ENCODE measurements around the gene IP6K3. TPM values are rescaled to one million over a fixed set of nuclear protein-coding genes. Genes with fewer than 3 reads are reported as not detected.

Gene IP6K3
- total RNA-seq, 2 donors from 2014 or later = 17.3 to 29.9 TPM

- peaks cover 0 to 91% of the 10 kb centered on the region in 2 donors for H3K4me1 ChIP-seq
- H3K36me3 ChIP-seq = peaks cover 46% of the 10 kb centered on the region
- H3K27ac ChIP-seq = peak overlapping the region; percentile 85 to 87
- H3K27me3 ChIP-seq = no peaks in the 10 kb centered on the region
- no peak overlapping the region for H3K4me3 ChIP-seq
- TF ChIP-seq, protein P1, sequence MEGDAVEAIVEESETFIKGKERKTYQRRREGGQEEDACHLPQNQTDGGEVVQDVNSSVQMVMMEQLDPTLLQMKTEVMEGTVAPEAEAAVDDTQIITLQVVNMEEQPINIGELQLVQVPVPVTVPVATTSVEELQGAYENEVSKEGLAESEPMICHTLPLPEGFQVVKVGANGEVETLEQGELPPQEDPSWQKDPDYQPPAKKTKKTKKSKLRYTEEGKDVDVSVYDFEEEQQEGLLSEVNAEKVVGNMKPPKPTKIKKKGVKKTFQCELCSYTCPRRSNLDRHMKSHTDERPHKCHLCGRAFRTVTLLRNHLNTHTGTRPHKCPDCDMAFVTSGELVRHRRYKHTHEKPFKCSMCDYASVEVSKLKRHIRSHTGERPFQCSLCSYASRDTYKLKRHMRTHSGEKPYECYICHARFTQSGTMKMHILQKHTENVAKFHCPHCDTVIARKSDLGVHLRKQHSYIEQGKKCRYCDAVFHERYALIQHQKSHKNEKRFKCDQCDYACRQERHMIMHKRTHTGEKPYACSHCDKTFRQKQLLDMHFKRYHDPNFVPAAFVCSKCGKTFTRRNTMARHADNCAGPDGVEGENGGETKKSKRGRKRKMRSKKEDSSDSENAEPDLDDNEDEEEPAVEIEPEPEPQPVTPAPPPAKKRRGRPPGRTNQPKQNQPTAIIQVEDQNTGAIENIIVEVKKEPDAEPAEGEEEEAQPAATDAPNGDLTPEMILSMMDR (IDR thresholded peaks at IDR 0.05) = no peak
- H3K9me3 ChIP-seq = no peaks in the 10 kb centered on the region
- DNase-seq (ENCODE audit: low spot score) = no peak
Observed at GRCh38 chr6:33694977-33695376, 51.7 kb downstream of the IP6K3 start.

DNA sequence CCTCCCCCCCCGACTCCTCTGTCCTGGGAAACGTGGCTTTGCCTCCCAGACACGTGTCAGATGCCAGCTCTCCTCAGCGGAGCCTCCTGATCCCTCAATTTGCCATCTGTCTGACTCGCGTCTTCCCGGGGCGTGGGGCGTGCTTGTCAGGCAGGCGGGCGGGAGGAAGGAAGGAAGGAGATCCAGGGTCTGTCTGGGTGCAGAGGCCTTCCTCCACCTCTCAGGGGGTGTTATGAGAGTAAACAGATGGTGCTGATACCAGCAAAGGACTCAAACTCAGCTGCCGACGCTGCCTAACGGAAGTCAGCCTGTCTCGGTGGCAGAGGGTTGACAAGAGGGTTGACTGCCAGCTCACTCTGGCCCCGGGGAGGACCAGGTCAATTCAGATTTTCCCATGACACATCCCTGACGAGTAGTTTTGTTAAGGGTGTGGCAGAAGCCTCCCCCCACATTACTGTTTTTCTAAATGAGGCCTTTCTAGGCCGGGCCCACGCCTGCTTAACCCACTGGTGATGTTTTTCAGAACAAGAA, 52.2 kb downstream of the IP6K3 start:
- DNase-seq (ENCODE audit: low spot score) = no peak
- peak overlapping the region; percentile 85 to 87 for H3K27ac ChIP-seq
- H3K36me3 ChIP-seq = peaks cover 46% of the 10 kb centered on the region
- no peaks in the 10 kb centered on the region for H3K27me3 ChIP-seq
- H3K4me1 ChIP-seq = peaks cover 0 to 88% of the 10 kb centered on the region in 2 donors
- H3K9me3 ChIP-seq = no peaks in the 10 kb centered on the region
- TF ChIP-seq, protein P1 (IDR thresholded peaks at IDR 0.05) = no peak
- no peak overlapping the region for H3K4me3 ChIP-seq

DNA sequence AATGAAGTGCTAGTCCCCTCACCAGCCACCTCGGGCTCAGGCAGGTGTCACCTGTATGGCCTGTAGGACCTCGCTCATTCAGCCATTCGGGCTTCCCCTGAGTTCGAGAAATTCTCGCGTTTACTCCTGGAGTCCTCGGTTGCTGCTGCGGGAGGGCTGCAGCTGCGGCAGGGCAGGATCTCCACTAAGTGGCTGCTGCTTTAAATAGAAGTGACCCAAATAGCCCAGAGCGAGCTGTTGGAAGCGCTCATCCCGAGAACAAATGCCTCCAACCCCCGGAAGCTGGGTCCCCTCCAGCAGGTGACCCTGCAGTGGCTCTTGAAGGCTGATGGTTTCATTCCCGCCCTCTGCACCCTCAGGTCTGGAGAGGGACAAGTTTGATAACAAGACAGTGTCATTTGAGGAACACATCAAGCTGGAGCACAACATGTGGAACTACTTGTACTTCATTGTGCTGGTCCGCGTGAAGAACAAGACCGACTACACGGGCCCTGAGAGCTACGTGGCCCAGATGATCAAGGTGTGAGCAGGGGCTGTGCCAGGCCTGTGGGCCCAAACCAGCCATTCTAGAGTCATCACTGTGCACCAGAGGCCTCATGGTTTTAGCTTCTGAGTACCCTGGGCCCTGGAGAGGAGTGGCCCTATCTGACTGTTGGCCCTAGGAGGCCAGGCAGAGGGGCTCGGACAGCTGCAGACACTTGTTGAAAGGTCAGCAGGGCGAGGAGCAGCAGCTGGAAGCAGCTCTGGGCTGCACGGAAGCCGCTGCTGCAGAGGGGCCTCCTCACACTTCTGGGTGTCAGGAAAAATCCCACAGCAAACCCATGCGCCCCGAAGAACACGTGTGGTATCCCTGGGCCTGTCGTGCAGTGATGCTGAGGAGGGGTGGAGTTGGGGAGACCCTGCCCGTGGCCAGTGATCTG, 53.3 kb downstream of the IP6K3 start:
- TF ChIP-seq, protein P1 (IDR thresholded peaks at IDR 0.05) = no peak
- no peak for DNase-seq (ENCODE audit: low spot score)
- Histone ChIP-seq H3K4me1 (peaks cover 0 to 78% of the 10 kb centered on the region in 2 donors), H3K27ac (peak overlapping the region; percentile 85 to 87), H3K9me3 (no peaks in the 10 kb centered on the region), H3K27me3 (no peaks in the 10 kb centered on the region), H3K36me3 (peaks cover 50% of the 10 kb centered on the region), H3K4me3 (no peak overlapping the region)

DNA sequence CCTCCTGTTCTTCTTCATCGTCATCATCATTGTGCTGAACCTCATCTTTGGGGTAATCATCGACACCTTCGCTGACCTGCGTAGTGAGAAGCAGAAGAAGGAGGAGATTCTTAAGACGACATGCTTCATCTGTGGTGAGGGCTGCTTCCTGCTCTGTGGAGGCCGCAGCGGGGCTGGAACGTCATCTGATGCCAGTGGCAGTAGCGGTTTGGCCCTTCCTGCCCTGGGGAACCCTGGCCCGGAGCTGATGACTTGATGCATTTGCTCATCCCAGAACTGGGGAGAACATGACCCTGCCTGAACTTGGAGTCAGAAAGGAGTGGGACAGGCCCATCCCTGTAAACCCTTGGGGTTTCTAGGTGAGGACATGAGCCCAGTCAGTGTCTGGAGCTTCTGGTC, 53.9 kb downstream of the IP6K3 start:
- Histone ChIP-seq H3K27me3 (no peaks in the 10 kb centered on the region), H3K27ac (peak overlapping the region; percentile 85 to 87), H3K4me3 (no peak overlapping the region), H3K36me3 (peaks cover 50% of the 10 kb centered on the region), H3K4me1 (peaks cover 0 to 76% of the 10 kb centered on the region in 2 donors), H3K9me3 (no peaks in the 10 kb centered on the region)
- TF ChIP-seq, protein P1 (IDR thresholded peaks at IDR 0.05) = no peak
- no peak for DNase-seq (ENCODE audit: low spot score)

GRCh38 chr6:33692078-33692759, 54.5 kb downstream of the IP6K3 start:
- Histone ChIP-seq H3K4me3 (no peak overlapping the region), H3K36me3 (peaks cover 46% of the 10 kb centered on the region), H3K27me3 (no peaks in the 10 kb centered on the region), H3K27ac (peak overlapping the region; percentile 85 to 87), H3K4me1 (peaks cover 0 to 70% of the 10 kb centered on the region in 2 donors), H3K9me3 (no peaks in the 10 kb centered on the region)
- DNase-seq (ENCODE audit: low spot score) = peak; percentile 80
- TF ChIP-seq, protein P1 (IDR thresholded peaks at IDR 0.05) = no peak

All from right atrium auricular region (tissue), 2 donors.